ENCODE data around the gene STYK1. TPM values are rescaled to one million over a fixed set of nuclear protein-coding genes. Genes with fewer than 3 reads are reported as not detected.
"Not testable (repeated sequence)": the region's sequence is repeated elsewhere in the genome, so short reads cannot be mapped to it uniquely, and the experiment has no call there.

The STYK1 gene
- total RNA-seq, 1 donor, result under 0.01 TPM

DNA sequence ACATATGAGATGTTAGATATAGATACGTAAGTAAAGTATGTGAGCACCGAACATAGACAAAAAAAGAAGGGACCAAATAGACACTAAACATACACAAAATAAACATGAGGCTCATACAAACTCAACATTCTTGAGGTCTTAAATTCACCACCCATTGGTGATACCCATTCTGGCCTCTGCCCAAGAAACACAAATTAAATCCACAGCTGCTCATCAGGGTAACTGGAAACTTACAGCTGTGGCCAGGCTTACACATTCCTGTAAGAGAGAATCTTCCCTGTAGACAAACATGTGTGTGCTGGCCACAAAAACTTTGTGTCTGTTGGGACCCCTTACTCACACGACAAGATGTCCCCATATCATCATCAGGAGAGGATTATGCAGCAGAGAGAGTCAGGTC lies 82.9 kb downstream of the STYK1 start:
- Histone ChIP-seq H3K36me3 (ENCODE audit: insufficient read depth, low read length) (peaks cover 3% of the 10 kb centered on the region), H3K27ac (ENCODE audit: low read depth, low read length) (no peak overlapping the region), H3K4me3 (ENCODE audit: insufficient read depth, low read length) (no peak overlapping the region), H3K4me2 (ENCODE audit: insufficient read depth, low read length) (no peak overlapping the region), H3K79me2 (ENCODE audit: insufficient read depth, low read length) (no peaks in the 10 kb centered on the region), H3K27me3 (ENCODE audit: insufficient read depth, low read length) (no peaks in the 10 kb centered on the region), H2AFZ (ENCODE audit: low read length) (no peak overlapping the region), H3K9me3 (ENCODE audit: low read depth, low read length) (no peaks in the 10 kb centered on the region), H4K20me1 (ENCODE audit: insufficient read depth, low read length) (no peaks in the 10 kb centered on the region), H3K4me1 (ENCODE audit: insufficient read depth, low read length) (no peaks in the 10 kb centered on the region)
- DNase-seq (ENCODE audit: insufficient read length, low spot score, missing footprints), result no peak
- TF ChIP-seq, protein P1, sequence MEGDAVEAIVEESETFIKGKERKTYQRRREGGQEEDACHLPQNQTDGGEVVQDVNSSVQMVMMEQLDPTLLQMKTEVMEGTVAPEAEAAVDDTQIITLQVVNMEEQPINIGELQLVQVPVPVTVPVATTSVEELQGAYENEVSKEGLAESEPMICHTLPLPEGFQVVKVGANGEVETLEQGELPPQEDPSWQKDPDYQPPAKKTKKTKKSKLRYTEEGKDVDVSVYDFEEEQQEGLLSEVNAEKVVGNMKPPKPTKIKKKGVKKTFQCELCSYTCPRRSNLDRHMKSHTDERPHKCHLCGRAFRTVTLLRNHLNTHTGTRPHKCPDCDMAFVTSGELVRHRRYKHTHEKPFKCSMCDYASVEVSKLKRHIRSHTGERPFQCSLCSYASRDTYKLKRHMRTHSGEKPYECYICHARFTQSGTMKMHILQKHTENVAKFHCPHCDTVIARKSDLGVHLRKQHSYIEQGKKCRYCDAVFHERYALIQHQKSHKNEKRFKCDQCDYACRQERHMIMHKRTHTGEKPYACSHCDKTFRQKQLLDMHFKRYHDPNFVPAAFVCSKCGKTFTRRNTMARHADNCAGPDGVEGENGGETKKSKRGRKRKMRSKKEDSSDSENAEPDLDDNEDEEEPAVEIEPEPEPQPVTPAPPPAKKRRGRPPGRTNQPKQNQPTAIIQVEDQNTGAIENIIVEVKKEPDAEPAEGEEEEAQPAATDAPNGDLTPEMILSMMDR (IDR thresholded peaks at IDR 0.05; ENCODE audit: extremely low read depth, low read depth, low read length), result no peak

DNA sequence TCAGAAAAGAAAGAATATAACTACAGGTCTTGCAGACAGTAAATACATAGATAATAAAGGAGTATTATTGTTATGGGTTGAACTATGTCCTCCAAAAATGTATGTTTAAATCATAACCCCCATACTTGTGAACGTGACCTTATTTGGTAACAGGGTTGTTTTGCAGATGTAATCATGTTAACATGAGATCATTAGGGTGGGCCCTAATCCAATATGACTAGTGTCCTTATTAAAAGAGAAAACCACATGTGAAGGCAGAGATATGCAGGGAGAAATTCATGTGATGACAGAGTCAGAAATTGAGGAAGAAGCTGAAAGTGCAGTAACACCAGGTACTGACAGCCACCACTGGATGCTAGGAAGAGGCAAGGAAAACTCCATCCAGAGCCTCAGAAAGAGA lies 89.4 kb downstream of the STYK1 start:
- Histone ChIP-seq H4K20me1 (ENCODE audit: insufficient read depth, low read length) (no peaks in the 10 kb centered on the region), H3K27me3 (ENCODE audit: insufficient read depth, low read length) (no peaks in the 10 kb centered on the region), H3K9me3 (ENCODE audit: low read depth, low read length) (no peaks in the 10 kb centered on the region), H2AFZ (ENCODE audit: low read length) (no peak overlapping the region), H3K4me2 (ENCODE audit: insufficient read depth, low read length) (no peak overlapping the region), H3K4me3 (ENCODE audit: insufficient read depth, low read length) (no peak overlapping the region), H3K27ac (ENCODE audit: low read depth, low read length) (no peak overlapping the region), H3K4me1 (ENCODE audit: insufficient read depth, low read length) (no peaks in the 10 kb centered on the region), H3K79me2 (ENCODE audit: insufficient read depth, low read length) (no peaks in the 10 kb centered on the region), H3K36me3 (ENCODE audit: insufficient read depth, low read length) (peaks cover 9% of the 10 kb centered on the region)
- DNase-seq (ENCODE audit: insufficient read length, low spot score, missing footprints), result no peak
- TF ChIP-seq, protein P1 (IDR thresholded peaks at IDR 0.05; ENCODE audit: extremely low read depth, low read depth, low read length), result no peak

DNA sequence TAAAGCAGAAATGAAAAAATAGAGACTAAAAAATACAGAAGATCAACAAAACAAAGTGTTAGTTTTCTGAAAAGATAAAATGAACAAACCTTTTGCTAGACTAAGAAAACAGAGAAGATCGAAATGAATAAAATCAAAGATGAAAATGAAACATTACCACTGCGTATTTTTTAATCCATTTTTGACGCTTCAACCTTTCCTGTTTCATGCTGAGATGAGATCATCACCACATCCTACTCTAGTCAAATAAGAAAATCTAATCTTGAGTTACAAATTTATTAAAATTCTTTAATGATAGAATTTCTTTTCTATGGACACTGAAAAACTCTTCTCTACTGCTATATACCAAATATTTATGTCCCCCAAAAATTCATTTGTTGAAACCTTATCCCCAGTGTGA lies 91.1 kb downstream of the STYK1 start:
- Histone ChIP-seq H3K9me3 (ENCODE audit: low read depth, low read length) (no peaks in the 10 kb centered on the region), H3K27me3 (ENCODE audit: insufficient read depth, low read length) (no peaks in the 10 kb centered on the region), H3K79me2 (ENCODE audit: insufficient read depth, low read length) (no peaks in the 10 kb centered on the region), H3K4me2 (ENCODE audit: insufficient read depth, low read length) (no peak overlapping the region), H2AFZ (ENCODE audit: low read length) (no peak overlapping the region), H3K27ac (ENCODE audit: low read depth, low read length) (no peak overlapping the region), H3K4me1 (ENCODE audit: insufficient read depth, low read length) (no peaks in the 10 kb centered on the region), H3K36me3 (ENCODE audit: insufficient read depth, low read length) (peaks cover 8% of the 10 kb centered on the region), H4K20me1 (ENCODE audit: insufficient read depth, low read length) (no peaks in the 10 kb centered on the region), H3K4me3 (ENCODE audit: insufficient read depth, low read length) (no peak overlapping the region)
- DNase-seq (ENCODE audit: insufficient read length, low spot score, missing footprints), result no peak
- TF ChIP-seq, protein P1 (IDR thresholded peaks at IDR 0.05; ENCODE audit: extremely low read depth, low read depth, low read length), result no peak

DNA sequence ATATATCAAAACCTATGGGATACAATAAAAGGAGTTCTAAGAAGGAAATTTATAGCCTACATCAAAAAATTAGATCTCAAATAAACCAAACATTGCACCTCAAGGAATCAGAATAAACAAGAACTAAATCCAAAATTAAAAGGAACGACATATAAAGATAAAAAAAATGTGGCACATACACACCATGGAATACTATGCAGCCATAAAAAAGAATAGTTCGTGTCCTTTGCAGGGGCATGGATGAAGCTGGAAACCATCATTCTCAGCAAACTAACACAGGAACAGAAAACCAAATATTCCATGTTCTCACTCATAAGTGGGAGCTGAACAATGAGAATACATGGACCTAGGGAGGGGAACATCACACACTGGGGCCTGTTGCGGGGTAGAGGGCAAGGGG lies 91.7 kb downstream of the STYK1 start:
- H2AFZ ChIP-seq (ENCODE audit: low read length); H3K36me3 ChIP-seq (ENCODE audit: insufficient read depth, low read length); H4K20me1 ChIP-seq (ENCODE audit: insufficient read depth, low read length); H3K27me3 ChIP-seq (ENCODE audit: insufficient read depth, low read length); H3K27ac ChIP-seq (ENCODE audit: low read depth, low read length); H3K4me1 ChIP-seq (ENCODE audit: insufficient read depth, low read length); H3K9me3 ChIP-seq (ENCODE audit: low read depth, low read length); DNase-seq (ENCODE audit: insufficient read length, low spot score, missing footprints); H3K79me2 ChIP-seq (ENCODE audit: insufficient read depth, low read length); H3K4me2 ChIP-seq (ENCODE audit: insufficient read depth, low read length); H3K4me3 ChIP-seq (ENCODE audit: insufficient read depth, low read length): not testable (repeated sequence)

All from osteoblast (primary cell).